ENCODE measurements around the gene ABHD10.

GRCh38 chr3:111961461-111962164 lies 17.2 kb upstream of the ABHD10 start:
- TF ChIP-seq CTCF (IDR thresholded peaks at IDR 0.05) (no peak), POLR2A (IDR thresholded peaks at IDR 0.05) (no peak)
